HUES64 (cell line): Measurements from ENCODE around the gene ITIH5. TPM values are rescaled to one million over a fixed set of nuclear protein-coding genes. Genes with fewer than 3 reads are reported as not detected.
"Not testable (repeated sequence)": the region's sequence is repeated elsewhere in the genome, so short reads cannot be mapped to it uniquely, and the experiment has no call there.

Experiments
- H3K27ac ChIP-seq: 2 replicates; pipeline ENCODE4 v1.7.0; 2013; ENCODE audit warnings: low read depth, low read length, inconsistent platforms
- H3K27me3 ChIP-seq: 2 replicates; pipeline ENCODE4 v1.6.1; 2013; ENCODE audit warnings: mild to moderate bottlenecking, low read length; ENCODE audit not compliant: insufficient read depth
- H3K36me3 ChIP-seq: 2 replicates; pipeline ENCODE4 v1.6.1; 2013; ENCODE audit warnings: mild to moderate bottlenecking, low read length; ENCODE audit not compliant: insufficient read depth
- H3K4me1 ChIP-seq: 2 replicates; pipeline ENCODE4 v1.6.1; 2013; ENCODE audit warnings: mild to moderate bottlenecking, low read length, moderate library complexity; ENCODE audit not compliant: insufficient read depth
- H3K4me3 ChIP-seq: 2 replicates; pipeline ENCODE4 v1.5.1; 2013; ENCODE audit warnings: mild to moderate bottlenecking, low read length, moderate library complexity
- H3K9ac ChIP-seq: 2 replicates; pipeline ENCODE4 v1.6.1; 2013; ENCODE audit warnings: mild to moderate bottlenecking, low read depth, low read length
- H3K9me3 ChIP-seq: 2 replicates; pipeline ENCODE4 v1.6.1; 2013; ENCODE audit warnings: low read depth, low read length; ENCODE audit not compliant: insufficient read depth
- WGBS: fragments of 150-250, 120-280 bp; methylation state at CpG from one replicate; pipeline ENCODE4 v1.1.7; 2013; ENCODE audit warnings: missing lambda C conversion rate; 5-methylcytosine and 5-hydroxymethylcytosine counted together
- polyA plus RNA-seq, 2 experiments: library from polyadenylated mRNA; stranded (reverse); fragments of 50-300 nt; gene quantifications; one replicate each; pipeline ENCODE4 v1.2.3, GENCODE V29; 2013

The ITIH5 gene
- 1.8 TPM for polyA plus RNA-seq (2013, experiment 1 of 2)
- polyA plus RNA-seq (2013, experiment 2 of 2) = 1.3 TPM

GRCh38 chr10:7666253-7667023 is at the start of gene ITIH5:
Gene ITIH5 (minus strand): TSS chr10:7666966. CDS start chr10:7666892, 74 bp downstream.
- H3K36me3 ChIP-seq = no peaks in the 10 kb centered on the region
- peaks cover 15% of the 10 kb centered on the region; the same call in 1 of the 2 replicates for H3K4me1 ChIP-seq
- WGBS = under 1% methylated on average over 47 of the region's 54 CpGs
- peaks cover 55% of the 10 kb centered on the region for H3K27me3 ChIP-seq
- peak within 1 kb of the TSS; percentile 66 for H3K4me3 ChIP-seq
- H3K27ac ChIP-seq = no peak within 1 kb of the TSS
- no peaks in the 10 kb centered on the region for H3K9me3 ChIP-seq
- peak within 1 kb of the TSS; percentile 37 for H3K9ac ChIP-seq

- 89% methylated on average over 7 of the region's 7 CpGs for WGBS
- H3K36me3 ChIP-seq = no peaks in the 10 kb centered on the region
Measured at GRCh38 chr10:7715515-7715914, 48.7 kb upstream of the ITIH5 start.

GRCh38 chr10:7711075-7711474 is 44.3 kb upstream of the ITIH5 start:
- not testable (repeated sequence) for H3K36me3 ChIP-seq, H3K4me1 ChIP-seq, H3K27ac ChIP-seq, H3K27me3 ChIP-seq, H3K9ac ChIP-seq, H3K4me3 ChIP-seq, H3K9me3 ChIP-seq
- WGBS = 96% methylated on average over 5 of the region's 5 CpGs

More at GRCh38 chr10:7715515-7715914, 48.7 kb upstream of the ITIH5 start:
- Histone ChIP-seq H3K4me1 (no peaks in the 10 kb centered on the region), H3K27ac (no peak overlapping the region), H3K27me3 (no peaks in the 10 kb centered on the region), H3K9me3 (no peaks in the 10 kb centered on the region), H3K4me3 (no peak overlapping the region), H3K9ac (no peak overlapping the region)

- Histone ChIP-seq H3K36me3 (no peaks in the 10 kb centered on the region), H3K4me1 (no peaks in the 10 kb centered on the region), H3K9ac (no peak overlapping the region), H3K27me3 (no peaks in the 10 kb centered on the region), H3K4me3 (no peak overlapping the region), H3K27ac (no peak overlapping the region), H3K9me3 (no peaks in the 10 kb centered on the region)
- WGBS = 97% methylated on average over 1 of the region's 1 CpG
Measured at GRCh38 chr10:7710446-7710845, 43.7 kb upstream of the ITIH5 start.

- no peaks in the 10 kb centered on the region for H3K4me1 ChIP-seq
- no peak overlapping the region for H3K9ac ChIP-seq
- no peak overlapping the region for H3K4me3 ChIP-seq
- no peaks in the 10 kb centered on the region for H3K27me3 ChIP-seq
- 94% methylated on average over 4 of the region's 4 CpGs for WGBS
- no peak overlapping the region for H3K27ac ChIP-seq
- H3K36me3 ChIP-seq = no peaks in the 10 kb centered on the region
- no peaks in the 10 kb centered on the region for H3K9me3 ChIP-seq
Measured at GRCh38 chr10:7708832-7709231, 42.1 kb upstream of the ITIH5 start.

GRCh38 chr10:7707858-7708622 is 41.3 kb upstream of the ITIH5 start:
- 93% methylated on average over 5 of the region's 5 CpGs for WGBS
- H3K4me3 ChIP-seq = no peak overlapping the region

GRCh38 chr10:7707102-7707501 is 40.3 kb upstream of the ITIH5 start:
- 96% methylated on average over 4 of the region's 4 CpGs for WGBS
- Histone ChIP-seq H3K27me3 (no peaks in the 10 kb centered on the region), H3K4me3 (no peak overlapping the region), H3K27ac (no peak overlapping the region), H3K4me1 (no peaks in the 10 kb centered on the region), H3K9me3 (no peaks in the 10 kb centered on the region), H3K36me3 (no peaks in the 10 kb centered on the region), H3K9ac (no peak overlapping the region)

More at GRCh38 chr10:7707858-7708622, 41.3 kb upstream of the ITIH5 start:
- Histone ChIP-seq H3K4me1 (no peaks in the 10 kb centered on the region), H3K9ac (no peak overlapping the region), H3K9me3 (no peaks in the 10 kb centered on the region), H3K27me3 (no peaks in the 10 kb centered on the region), H3K27ac (no peak overlapping the region), H3K36me3 (no peaks in the 10 kb centered on the region)

GRCh38 chr10:7706534-7707073 is 39.8 kb upstream of the ITIH5 start:
- H3K4me3 ChIP-seq = no peak overlapping the region
- H3K36me3 ChIP-seq = no peaks in the 10 kb centered on the region
- no peaks in the 10 kb centered on the region for H3K9me3 ChIP-seq
- 85% methylated on average over 2 of the region's 4 CpGs for WGBS
- H3K4me1 ChIP-seq = no peaks in the 10 kb centered on the region
- no peak overlapping the region for H3K9ac ChIP-seq
- no peak overlapping the region for H3K27ac ChIP-seq
- H3K27me3 ChIP-seq = no peaks in the 10 kb centered on the region

GRCh38 chr10:7705341-7705740 is 38.6 kb upstream of the ITIH5 start:
- Histone ChIP-seq H3K36me3 (no peaks in the 10 kb centered on the region), H3K9me3 (no peaks in the 10 kb centered on the region), H3K27ac (no peak overlapping the region), H3K4me3 (no peak overlapping the region), H3K27me3 (no peaks in the 10 kb centered on the region), H3K4me1 (no peaks in the 10 kb centered on the region), H3K9ac (no peak overlapping the region)
- 92% methylated on average over 2 of the region's 3 CpGs for WGBS

GRCh38 chr10:7704071-7705016 is 37.6 kb upstream of the ITIH5 start:
- H3K9me3 ChIP-seq = no peaks in the 10 kb centered on the region
- no peaks in the 10 kb centered on the region for H3K27me3 ChIP-seq
- no peak overlapping the region for H3K4me3 ChIP-seq
- H3K36me3 ChIP-seq = no peaks in the 10 kb centered on the region
- no peaks in the 10 kb centered on the region for H3K4me1 ChIP-seq
- 93% methylated on average over 6 of the region's 8 CpGs for WGBS
- no peak overlapping the region for H3K27ac ChIP-seq
- H3K9ac ChIP-seq = no peak overlapping the region
